NB4 (cell line): ENCODE data around the gene NIN.

ENCODE experiments used
- TF ChIP-seq, protein P1 (sequence below): IDR thresholded peaks from 2 replicates; pipeline ENCODE4 v1.6.1; 2011; ENCODE audit warnings: low read depth, low read length
- TF ChIP-seq, protein P2 (sequence below): IDR thresholded peaks from one replicate; pipeline ENCODE4 v1.5.1; 2012; ENCODE audit warnings: low read depth, low read length

DNA sequence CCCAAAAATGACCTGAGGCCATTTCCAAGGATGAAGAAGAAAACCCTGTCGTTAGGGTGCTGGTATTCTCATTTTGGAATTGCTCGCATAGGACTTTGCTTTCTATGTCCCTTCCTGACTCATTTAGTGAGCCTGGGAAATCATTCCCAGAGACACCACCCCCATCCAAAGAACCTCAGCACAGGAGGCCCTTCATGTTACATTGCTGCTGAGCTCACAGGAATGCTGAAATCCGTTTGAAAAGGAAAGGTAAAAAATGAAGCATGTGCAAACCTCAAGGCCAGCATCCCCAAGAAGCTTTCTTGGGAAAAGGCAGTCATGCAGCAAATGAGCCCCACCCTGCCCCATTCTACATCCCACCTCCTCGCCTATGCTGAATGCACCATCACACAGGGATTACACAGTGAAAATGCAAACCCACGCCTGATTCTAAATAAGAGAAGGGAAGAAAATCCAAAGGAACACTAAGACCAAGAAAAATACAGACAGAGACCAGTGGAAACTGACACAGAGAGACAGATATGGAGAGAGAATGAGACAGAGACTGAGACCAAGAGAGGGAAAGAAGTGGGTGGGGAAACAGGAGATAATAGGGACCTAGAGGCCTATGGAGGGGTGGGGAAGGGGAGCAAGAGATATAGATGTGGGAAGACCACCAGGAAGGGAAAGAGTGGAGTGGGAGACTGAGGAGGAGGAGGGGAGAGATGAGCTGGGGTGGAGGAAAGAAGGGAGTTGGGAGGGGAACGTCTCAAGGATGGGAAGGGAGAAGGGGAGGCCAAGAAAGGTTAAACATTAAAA lies 33.5 kb downstream of the NIN start:
- TF ChIP-seq, protein P1, sequence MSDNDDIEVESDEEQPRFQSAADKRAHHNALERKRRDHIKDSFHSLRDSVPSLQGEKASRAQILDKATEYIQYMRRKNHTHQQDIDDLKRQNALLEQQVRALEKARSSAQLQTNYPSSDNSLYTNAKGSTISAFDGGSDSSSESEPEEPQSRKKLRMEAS, result no peak
- TF ChIP-seq, protein P2, sequence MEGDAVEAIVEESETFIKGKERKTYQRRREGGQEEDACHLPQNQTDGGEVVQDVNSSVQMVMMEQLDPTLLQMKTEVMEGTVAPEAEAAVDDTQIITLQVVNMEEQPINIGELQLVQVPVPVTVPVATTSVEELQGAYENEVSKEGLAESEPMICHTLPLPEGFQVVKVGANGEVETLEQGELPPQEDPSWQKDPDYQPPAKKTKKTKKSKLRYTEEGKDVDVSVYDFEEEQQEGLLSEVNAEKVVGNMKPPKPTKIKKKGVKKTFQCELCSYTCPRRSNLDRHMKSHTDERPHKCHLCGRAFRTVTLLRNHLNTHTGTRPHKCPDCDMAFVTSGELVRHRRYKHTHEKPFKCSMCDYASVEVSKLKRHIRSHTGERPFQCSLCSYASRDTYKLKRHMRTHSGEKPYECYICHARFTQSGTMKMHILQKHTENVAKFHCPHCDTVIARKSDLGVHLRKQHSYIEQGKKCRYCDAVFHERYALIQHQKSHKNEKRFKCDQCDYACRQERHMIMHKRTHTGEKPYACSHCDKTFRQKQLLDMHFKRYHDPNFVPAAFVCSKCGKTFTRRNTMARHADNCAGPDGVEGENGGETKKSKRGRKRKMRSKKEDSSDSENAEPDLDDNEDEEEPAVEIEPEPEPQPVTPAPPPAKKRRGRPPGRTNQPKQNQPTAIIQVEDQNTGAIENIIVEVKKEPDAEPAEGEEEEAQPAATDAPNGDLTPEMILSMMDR, result no peak
